HG03095 (cell line): ENCODE data around the gene CMTM3.
"Not testable (repeated sequence)": the region's sequence is repeated elsewhere in the genome, so short reads cannot be mapped to it uniquely, and the experiment has no call there.

Experiments used
- ATAC-seq: cut with Tn5 transposase; IDR thresholded peaks from one replicate; pipeline ENCODE4 v1.9.1; 2021; ENCODE audit warnings: moderate library complexity; ENCODE audit not compliant: unreplicated experiment

The CMTM3 gene

GRCh38 chr16:66608241-66609138 lies 4.0 kb downstream of the CMTM3 start:
- ATAC-seq = no peak

- no peak for ATAC-seq
Observed at GRCh38 chr16:66609139-66609510, 4.6 kb downstream of the CMTM3 start.

- ATAC-seq = no peak
Observed at GRCh38 chr16:66610111-66610820, 5.8 kb downstream of the CMTM3 start.

DNA sequence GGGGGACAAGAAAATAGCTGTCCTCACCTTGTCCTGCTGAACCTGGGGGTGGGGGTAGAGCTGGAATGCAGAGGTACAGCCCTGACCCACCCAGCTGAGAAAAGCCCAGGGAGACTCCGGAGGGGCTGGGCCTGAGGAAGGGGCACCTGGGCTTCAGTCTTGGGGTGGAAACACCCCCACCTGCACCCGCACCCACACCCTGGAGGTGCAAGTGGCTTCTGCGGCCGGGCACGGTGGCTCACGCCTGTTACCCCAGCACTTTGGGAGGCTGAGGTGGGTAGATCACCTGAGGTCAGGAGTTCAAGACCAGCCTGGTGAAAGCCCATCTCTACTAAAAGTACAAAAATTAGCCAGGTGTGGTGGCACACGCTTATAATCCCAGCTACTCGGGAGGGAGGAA lies 7.4 kb downstream of the CMTM3 start:
- ATAC-seq = not testable (repeated sequence)

DNA sequence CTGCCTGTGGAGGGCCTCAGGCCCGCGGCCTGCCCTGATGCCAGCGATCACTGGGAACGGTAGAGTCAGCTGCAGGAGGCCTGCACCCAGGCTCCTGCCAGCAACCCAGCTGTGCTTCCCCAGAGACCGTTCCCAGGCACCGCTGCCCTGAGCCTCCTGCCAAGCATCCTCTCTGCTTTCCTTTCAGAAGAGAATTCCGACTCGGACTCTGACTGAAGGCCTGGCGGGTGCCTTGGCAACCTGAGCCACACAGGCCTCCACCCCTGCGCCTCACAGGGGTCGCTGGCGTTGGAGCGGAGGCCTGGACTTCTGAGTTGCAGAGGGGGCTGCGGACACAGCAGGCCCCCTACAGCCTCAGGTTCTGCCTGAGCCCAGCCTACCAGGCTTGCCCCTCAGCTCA lies 7.9 kb downstream of the CMTM3 start:
- ATAC-seq = no peak

- ATAC-seq = no peak
Observed at GRCh38 chr16:66614161-66614802, 9.8 kb downstream of the CMTM3 start.

GRCh38 chr16:66616169-66616568 lies 11.7 kb downstream of the CMTM3 start:
- no peak for ATAC-seq

GRCh38 chr16:66616592-66616991 lies 12.1 kb downstream of the CMTM3 start:
- no peak for ATAC-seq

DNA sequence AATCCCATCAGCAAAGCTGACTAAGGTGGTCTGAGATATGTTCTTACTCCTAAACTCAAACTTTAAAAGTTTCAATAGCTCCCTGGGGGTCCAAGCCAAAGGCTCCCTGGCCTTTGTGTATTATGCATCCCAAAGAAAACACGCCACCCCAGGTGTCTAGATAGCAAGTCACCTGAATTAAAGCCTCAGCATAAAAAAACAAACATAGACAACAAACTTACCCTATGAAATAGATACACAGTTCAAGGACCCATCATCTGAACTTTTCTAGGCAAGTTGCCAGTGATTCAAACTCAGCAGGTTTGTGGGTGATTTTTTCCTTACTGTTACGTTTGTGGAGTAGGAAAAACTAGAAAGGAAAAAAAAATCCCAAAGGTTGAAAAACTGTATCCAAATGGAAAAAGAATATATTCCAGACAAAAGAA lies 12.5 kb downstream of the CMTM3 start:
- ATAC-seq = no peak

DNA sequence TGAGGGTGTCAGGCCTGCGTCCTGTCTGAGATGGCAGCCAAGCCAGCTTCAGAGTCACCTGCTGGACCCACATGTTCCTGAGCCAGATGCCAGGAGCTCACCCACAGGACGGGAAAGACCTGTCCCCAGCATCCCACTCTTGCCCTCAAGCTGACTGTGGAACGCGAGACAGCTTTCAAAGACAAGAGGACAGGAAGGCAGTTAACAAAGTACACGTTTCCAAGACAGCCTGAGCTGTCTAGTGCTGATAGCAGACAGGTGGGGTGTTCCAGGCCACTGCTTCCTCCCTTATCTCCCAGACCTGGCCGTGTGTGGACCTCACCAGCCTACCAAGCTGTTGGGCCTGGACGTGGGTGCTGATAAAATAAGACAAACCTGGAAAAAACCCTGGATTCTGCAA lies 13.2 kb downstream of the CMTM3 start:
- ATAC-seq = no peak

- ATAC-seq = no peak
Observed at GRCh38 chr16:66618588-66619375, 14.3 kb downstream of the CMTM3 start.

DNA sequence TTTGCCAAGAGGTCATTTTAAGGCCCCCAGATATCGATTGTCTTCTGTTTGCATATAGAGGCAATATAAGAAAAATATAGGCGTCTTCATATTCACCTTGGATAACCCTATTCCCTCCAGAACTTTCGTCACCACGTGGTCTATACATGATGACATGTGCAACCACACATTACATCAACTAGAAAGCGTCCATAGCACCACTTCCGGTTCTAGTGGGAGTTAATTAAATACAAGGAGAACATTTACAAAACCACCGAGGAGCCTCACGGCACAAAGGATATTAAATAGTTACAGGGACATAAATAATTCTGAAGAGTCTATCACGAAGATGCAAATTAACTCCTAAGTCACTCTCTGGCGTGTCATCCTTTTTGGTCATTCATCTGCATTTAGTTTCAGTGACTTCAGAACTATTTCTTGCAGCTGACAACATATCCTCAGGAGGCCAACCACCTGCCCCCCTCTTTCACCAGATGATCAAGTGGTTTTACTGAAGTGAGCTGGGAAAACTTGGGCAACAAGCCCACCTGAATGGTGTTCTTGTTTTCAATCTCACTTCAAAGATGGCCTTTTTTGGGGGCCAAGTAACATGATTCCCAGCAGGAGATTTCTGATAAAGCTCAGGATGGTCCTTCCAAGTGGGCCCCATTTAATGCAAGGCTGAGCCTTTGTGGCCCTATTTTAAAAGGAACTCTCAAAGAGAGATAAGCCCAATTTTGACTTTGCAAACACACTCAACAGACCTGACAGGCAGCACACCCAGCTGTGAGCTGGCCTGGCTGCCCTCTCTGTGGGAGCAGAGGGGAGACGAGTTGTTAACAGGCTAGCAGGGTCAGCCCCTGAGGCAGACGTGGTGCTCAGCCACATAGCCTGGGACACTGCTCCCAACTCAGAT lies 15.3 kb downstream of the CMTM3 start:
- ATAC-seq = no peak

- no peak for ATAC-seq
Observed at GRCh38 chr16:66620429-66620795, 15.9 kb downstream of the CMTM3 start.

GRCh38 chr16:66621973-66622372 lies 17.5 kb downstream of the CMTM3 start:
- ATAC-seq = no peak

DNA sequence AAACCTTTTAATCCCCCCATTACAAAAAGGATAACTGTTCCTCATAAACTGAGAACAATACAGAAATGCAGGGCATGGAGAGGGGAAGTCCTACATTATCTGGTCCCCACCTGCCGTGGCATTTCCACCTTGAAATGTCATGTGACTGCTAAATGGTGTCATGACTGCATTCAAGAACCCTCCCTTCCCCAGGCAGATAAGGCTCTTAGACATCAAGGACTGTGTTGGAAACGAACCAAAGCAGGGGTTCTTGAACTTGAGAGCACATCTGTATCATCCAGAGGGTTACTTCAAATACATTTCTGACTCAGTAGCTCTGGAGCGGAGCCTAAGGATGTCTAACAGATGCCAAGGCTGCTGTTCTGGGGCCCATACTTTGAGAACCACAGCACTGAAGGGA lies 18.4 kb downstream of the CMTM3 start:
- ATAC-seq = no peak

- ATAC-seq = no peak
Observed at GRCh38 chr16:66623755-66624154, 19.3 kb downstream of the CMTM3 start.

DNA sequence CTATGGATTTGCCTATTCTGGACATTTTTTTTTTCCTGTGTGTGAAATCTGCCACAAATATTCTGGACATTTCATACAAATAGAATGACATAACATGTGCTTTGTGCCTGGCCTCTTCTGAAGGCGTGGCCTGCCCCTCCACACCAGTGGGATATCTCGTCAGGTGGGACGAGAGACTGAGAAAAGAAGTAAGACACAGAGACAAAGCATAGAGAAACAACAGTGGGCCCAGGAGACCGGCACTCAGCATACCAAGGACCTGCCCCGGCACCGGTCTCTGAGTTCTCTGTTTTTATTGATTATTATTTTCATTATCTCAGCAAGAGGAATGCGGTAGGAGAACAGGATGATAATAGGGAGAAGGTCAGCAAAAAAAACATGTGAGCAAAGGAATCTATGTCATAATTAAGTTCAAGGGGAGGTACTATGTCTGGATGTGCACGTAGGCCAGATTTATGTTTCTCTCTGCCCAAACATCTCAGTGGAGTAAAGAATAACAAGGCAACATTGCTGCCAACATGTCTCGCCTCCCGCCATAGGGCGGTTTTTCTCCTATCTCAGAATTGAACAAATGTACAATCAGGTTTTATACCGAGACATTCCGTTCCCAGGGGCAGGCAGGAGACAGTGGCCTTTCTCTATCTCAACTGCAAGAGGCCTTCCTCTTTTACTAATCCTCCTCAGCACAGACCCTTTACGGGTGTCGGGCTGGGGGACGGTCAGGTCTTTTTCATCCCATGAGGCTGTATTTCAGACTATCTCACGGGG lies 23.3 kb downstream of the CMTM3 start:
- not testable (repeated sequence) for ATAC-seq

GRCh38 chr16:66629856-66630255 lies 25.4 kb downstream of the CMTM3 start:
- ATAC-seq = no peak

- not testable (repeated sequence) for ATAC-seq
Observed at GRCh38 chr16:66630561-66631260, 26.2 kb downstream of the CMTM3 start.
